GM12878 (cell line): Measurements from ENCODE around the gene ZBTB16. TPM values are rescaled to one million over a fixed set of nuclear protein-coding genes. Genes with fewer than 3 reads are reported as not detected.

Source experiments
- ATAC-seq: fragments of 200-7000 bp; cut with Tn5 transposase; 3 replicates; pipeline ENCODE4 v1.9.1; 2020; ENCODE audit warnings: mild to moderate bottlenecking, moderate library complexity
- BruUV-seq: library from RNA; stranded (reverse); fragments of 400-500 nt; replicated peaks from 2 replicates; lab custom pipeline; 2021; lab: Mats Ljungman, UMichigan
- CTCF ChIA-PET: fragments of 300-600 bp; sonication (Branson Sonifier 250); formaldehyde crosslinking; extraction: SDS; loops from one replicate; lab custom pipeline; 2021; ENCODE audit warnings: inconsistent platforms; lab: Yijun Ruan, JAX
- POLR2A ChIA-PET: fragments of 350-600 bp; formaldehyde crosslinking; extraction: SDS; loops from one replicate; lab custom pipeline; 2021; ENCODE audit warnings: inconsistent platforms; lab: Charles Lee
- RAD21 ChIA-PET: fragments of 300-600 bp; sonication (Branson Sonifier 250); formaldehyde crosslinking; loops from one replicate; lab custom pipeline; 2023; ENCODE audit warnings: antibody characterized with exemption; ENCODE audit not compliant: unreplicated experiment; lab: Charles Lee
- SMC1A ChIA-PET: fragments of 300-600 bp; sonication (Branson Sonifier 250); formaldehyde crosslinking; loops from one replicate; lab custom pipeline; 2023; ENCODE audit not compliant: unreplicated experiment, uncharacterized antibody; lab: Charles Lee
- DNase-seq: peaks from one replicate; pipeline ENCODE4 v3.0.0-alpha.2; 2011; ENCODE audit warnings: low read depth, low spot score
- FAIRE-seq: peaks from 3 replicates; lab custom pipeline; 2011; peaks lifted over from hg19 to GRCh38; lab: Jason Lieb, UNC
- H2AFZ ChIP-seq: 2 replicates; pipeline ENCODE4 v1.6.0; 2011; ENCODE audit warnings: low read depth, low read length, control low read depth; ENCODE audit not compliant: control insufficient read depth
- H3K27ac ChIP-seq: 2 replicates; pipeline ENCODE4 v1.5.1; 2011; ENCODE audit warnings: control low read depth; ENCODE audit not compliant: control insufficient read depth, insufficient read depth
- H3K27me3 ChIP-seq, 2 experiments: replicated peaks in 1 of 2; 2 replicates each; pipeline versions ENCODE4 v1.6.0 to v1.6.1; 2011; ENCODE audit warnings: low read length in 1 of 2; ENCODE audit not compliant: control insufficient read depth in 2 of 2, insufficient read depth in 2 of 2
- H3K36me3 ChIP-seq, 2 experiments: 2 replicates each; pipeline ENCODE4 v1.5.1; 2011; ENCODE audit warnings: low read length in 1 of 2; ENCODE audit not compliant: control insufficient read depth in 2 of 2, insufficient read depth in 2 of 2
- H3K4me1 ChIP-seq: 2 replicates; pipeline ENCODE4 v1.6.1; 2011; ENCODE audit warnings: mild to moderate bottlenecking, low read length, moderate library complexity, mixed read lengths; ENCODE audit not compliant: control insufficient read depth, insufficient read depth
- H3K4me2 ChIP-seq: 2 replicates; pipeline ENCODE4 v1.6.0; 2011; ENCODE audit warnings: control low read depth; ENCODE audit not compliant: control insufficient read depth, insufficient read depth
- H3K4me3 ChIP-seq: fragments of 200-600 bp; sonication (generic); 2 replicates; pipeline ENCODE4 v1.5.1; 2016
- H3K79me2 ChIP-seq: 2 replicates; pipeline ENCODE4 v1.6.0; 2011; ENCODE audit warnings: low read length; ENCODE audit not compliant: control insufficient read depth, insufficient read depth
- H3K9ac ChIP-seq: 2 replicates; pipeline ENCODE4 v1.8.0; 2011; ENCODE audit warnings: low read length, control low read depth, mixed read lengths; ENCODE audit not compliant: control insufficient read depth, insufficient read depth
- H3K9me3 ChIP-seq: replicated peaks from 3 replicates; pipeline ENCODE4 v1.5.1; 2011; ENCODE audit warnings: mild to moderate bottlenecking, low read length; ENCODE audit not compliant: control insufficient read depth, insufficient read depth
- H4K20me1 ChIP-seq: 2 replicates; pipeline ENCODE4 v1.6.0; 2011; ENCODE audit not compliant: control insufficient read depth, insufficient read depth
- CREM ChIP-seq: IDR thresholded peaks from 2 replicates; pipeline ENCODE4 v1.6.1; 2014; ENCODE audit warnings: antibody characterized with exemption, low read depth
- EED ChIP-seq: sonication (generic); IDR thresholded peaks from 2 replicates; pipeline ENCODE4 v1.6.1; 2016; ENCODE audit warnings: antibody characterized with exemption, low read depth
- EGR1 ChIP-seq, 2 experiments: IDR thresholded peaks; 1 replicate in 1 of 2; 2 replicates in 1 of 2; pipeline ENCODE4 v1.6.1; 2011 to 2012; ENCODE audit warnings: low read depth in 2 of 2, low read length in 2 of 2, borderline replicate concordance in 1 of 2, mild to moderate bottlenecking in 1 of 2, moderate library complexity in 1 of 2
- ESRRA ChIP-seq: IDR thresholded peaks from 2 replicates; pipeline ENCODE4 v1.6.1; 2012; ENCODE audit warnings: mild to moderate bottlenecking, low read length, improper control_type of control experiment
- HCFC1 ChIP-seq: fragments of 150-350 bp; IDR thresholded peaks from 2 replicates; pipeline ENCODE4 v1.6.1; 2014; ENCODE audit warnings: low read length
- NFYB ChIP-seq: IDR thresholded peaks from 2 replicates; pipeline ENCODE4 v1.6.1; 2011; ENCODE audit warnings: low read depth, mild to moderate bottlenecking, low read length, improper control_type of control experiment, moderate library complexity; ENCODE audit not compliant: insufficient read depth
- PBX3 ChIP-seq: IDR thresholded peaks from 2 replicates; pipeline ENCODE4 v1.6.1; 2011; ENCODE audit warnings: mild to moderate bottlenecking, low read depth, low read length, moderate library complexity; ENCODE audit not compliant: insufficient replicate concordance
- PML ChIP-seq: IDR thresholded peaks from 2 replicates; pipeline ENCODE4 v1.6.1; 2012; ENCODE audit warnings: low read length, inconsistent platforms
- RB1 ChIP-seq: fragments of 450-650 bp; formaldehyde crosslinking; IDR thresholded peaks from 2 replicates; pipeline ENCODE4 v1.6.1; 2017; ENCODE audit warnings: mild to moderate bottlenecking, borderline replicate concordance
- RCOR1 ChIP-seq: conservative IDR thresholded peaks from 2 replicates; pipeline ENCODE4 v1.6.1; 2012; ENCODE audit warnings: low read depth, low read length, improper control_type of control experiment
- SREBF1 ChIP-seq: IDR thresholded peaks from 2 replicates; pipeline ENCODE4 v1.6.1; 2012; ENCODE audit warnings: mild to moderate bottlenecking, low read length
- WGBS: methylation state at CpG from one replicate; pipeline ENCODE4 v1.1.6; 2016; ENCODE audit warnings: low lambda C conversion rate; ENCODE audit not compliant: insufficient replicate concordance, insufficient coverage; ENCODE audit errors: missing lambda C conversion rate; 5-methylcytosine and 5-hydroxymethylcytosine counted together
- in situ Hi-C: fragments of 300-500 bp; cut with MboI; formaldehyde crosslinking; loops from 9 replicates; pipeline ENCODE4 v1.14.3; 2018; ENCODE audit warnings: mixed read lengths
- intact Hi-C: fragments of 100-400 bp; cut with micrococcal nuclease; formaldehyde crosslinking; loops from one replicate; pipeline ENCODE4 v1.14.2; 2022; ENCODE audit not compliant: unreplicated experiment
- polyA plus RNA-seq, 11 experiments: library from polyadenylated mRNA; depleted of rRNA in 4 of 11; unstranded in 6 of 11; stranded (reverse) in 5 of 11; fragments of >200 nt; fragmentation: Nextera tagmentation in 4 of 11; fragmentation: Illumina TruSeq in 1 of 11; extraction: Ambion mirVana in 4 of 11; extraction: Trizol in 1 of 11; gene quantifications; 1 replicate in 1 of 11; 2 replicates in 10 of 11; pipeline versions ENCODE4 v1.2.1 to v1.2.3, GENCODE V29; 2011 to 2016; ENCODE audit warnings: inconsistent platforms in 2 of 11, missing spikeins in 2 of 11, low read depth in 1 of 11
- total RNA-seq, 4 experiments: library from RNA; depleted of rRNA in 3 of 4; stranded (reverse); fragments of >200 nt in 3 of 4; fragmentation: Illumina TruSeq in 1 of 4; extraction: Trizol in 1 of 4; gene quantifications; 2 replicates each; pipeline versions ENCODE4 v1.2.1 to v1.2.3, GENCODE V29; 2013 to 2021
- TF ChIP-seq, protein P1 (sequence below): fragments of 450-650 bp; IDR thresholded peaks from 2 replicates; pipeline ENCODE4 v1.6.1; 2018; ENCODE audit warnings: mild to moderate bottlenecking, low read depth, moderate library complexity; ENCODE audit not compliant: partially characterized antibody
- TF ChIP-seq, protein P2 (sequence below): IDR thresholded peaks from 2 replicates; pipeline ENCODE4 v1.6.1; 2012; ENCODE audit warnings: low read length, inconsistent platforms

Gene ZBTB16
- total and polyA plus RNA-seq, 10 of the 15 experiments (the other 5 are each of a cell fraction or from before 2014, with no cell fraction given) = 0.38 TPM; not detected in 9

DNA sequence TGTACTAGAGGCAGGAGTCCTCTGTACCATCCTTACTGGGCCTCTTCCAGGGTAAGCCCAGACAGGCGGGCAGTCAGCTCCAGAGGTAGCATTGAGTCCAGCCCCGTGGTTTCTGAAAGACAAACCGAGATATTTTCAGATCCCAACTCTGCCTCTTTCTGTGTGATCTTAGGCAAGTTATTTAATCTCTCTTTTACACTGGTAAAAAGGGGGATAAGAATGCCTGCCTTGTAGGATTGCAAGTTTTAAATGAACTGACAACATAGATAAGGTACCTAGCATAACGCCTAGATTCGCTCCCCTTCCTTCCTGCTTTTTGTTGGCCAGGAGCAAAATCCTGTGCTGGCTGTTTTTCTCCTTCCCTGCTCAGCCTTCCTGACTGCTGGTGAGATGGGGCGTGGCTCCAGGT lies 180.2 kb downstream of the ZBTB16 start:
- Histone ChIP-seq H2AFZ (no peak overlapping the region), H3K4me1 (no peaks in the 10 kb centered on the region), H3K4me2 (no peak overlapping the region), H3K9ac (no peak overlapping the region), H4K20me1 (no peaks in the 10 kb centered on the region), H3K9me3 (no peaks in the 10 kb centered on the region), H3K36me3 (no peaks in the 10 kb centered on the region), H3K79me2 (no peaks in the 10 kb centered on the region), H3K27me3 (peaks cover 0 to 1% of the 10 kb centered on the region in 2 experiments), H3K4me3 (no peak overlapping the region), H3K27ac (no peak overlapping the region)
- FAIRE-seq (no peak), ATAC-seq (no peak), DNase-seq (no peak)
- ChIA-PET POLR2A (no interaction called here), SMC1A (no interaction called here), CTCF (no interaction called here), RAD21 (no interaction called here)
- BruUV-seq = no TSS peak
- in situ Hi-C loops = no loop called here
- intact Hi-C loops = no loop called here
- WGBS = 15% methylated on average over 6 of the region's 6 CpGs
- TF ChIP-seq NFYB = no peak
- TF ChIP-seq EED = no peak
- TF ChIP-seq RB1 = no peak
- no peak for TF ChIP-seq PBX3

GRCh38 chr11:114242032-114242431 lies 182.5 kb downstream of the ZBTB16 start:
- DNase-seq (no peak), ATAC-seq (no peak), FAIRE-seq (no peak)
- Histone ChIP-seq H3K27ac (no peak overlapping the region), H3K36me3 (no peaks in the 10 kb centered on the region), H3K4me2 (no peak overlapping the region), H3K4me3 (no peak overlapping the region), H3K9me3 (no peaks in the 10 kb centered on the region), H2AFZ (no peak overlapping the region), H3K9ac (no peak overlapping the region), H3K79me2 (no peaks in the 10 kb centered on the region), H3K4me1 (no peaks in the 10 kb centered on the region), H4K20me1 (no peaks in the 10 kb centered on the region), H3K27me3 (peaks cover 0 to 3% of the 10 kb centered on the region in 2 experiments)
- no TSS peak for BruUV-seq
- POLR2A ChIA-PET = no interaction called here
- WGBS = 71% methylated on average over 15 of the region's 15 CpGs
- RAD21 ChIA-PET = no interaction called here
- in situ Hi-C loops (no loop called here), intact Hi-C loops (no loop called here)
- SMC1A ChIA-PET = no interaction called here
- CTCF ChIA-PET = no interaction called here
- TF ChIP-seq ESRRA (no peak), RCOR1 (no peak), EGR1 (IDR thresholded peaks at IDR 0.05; ENCODE audit: borderline replicate concordance in 1 of 2, low read depth in 2 of 2, low read length in 2 of 2) (no peak), SREBF1 (no peak), CREM (no peak), PML (no peak), HCFC1 (no peak)
- TF ChIP-seq, protein P1, sequence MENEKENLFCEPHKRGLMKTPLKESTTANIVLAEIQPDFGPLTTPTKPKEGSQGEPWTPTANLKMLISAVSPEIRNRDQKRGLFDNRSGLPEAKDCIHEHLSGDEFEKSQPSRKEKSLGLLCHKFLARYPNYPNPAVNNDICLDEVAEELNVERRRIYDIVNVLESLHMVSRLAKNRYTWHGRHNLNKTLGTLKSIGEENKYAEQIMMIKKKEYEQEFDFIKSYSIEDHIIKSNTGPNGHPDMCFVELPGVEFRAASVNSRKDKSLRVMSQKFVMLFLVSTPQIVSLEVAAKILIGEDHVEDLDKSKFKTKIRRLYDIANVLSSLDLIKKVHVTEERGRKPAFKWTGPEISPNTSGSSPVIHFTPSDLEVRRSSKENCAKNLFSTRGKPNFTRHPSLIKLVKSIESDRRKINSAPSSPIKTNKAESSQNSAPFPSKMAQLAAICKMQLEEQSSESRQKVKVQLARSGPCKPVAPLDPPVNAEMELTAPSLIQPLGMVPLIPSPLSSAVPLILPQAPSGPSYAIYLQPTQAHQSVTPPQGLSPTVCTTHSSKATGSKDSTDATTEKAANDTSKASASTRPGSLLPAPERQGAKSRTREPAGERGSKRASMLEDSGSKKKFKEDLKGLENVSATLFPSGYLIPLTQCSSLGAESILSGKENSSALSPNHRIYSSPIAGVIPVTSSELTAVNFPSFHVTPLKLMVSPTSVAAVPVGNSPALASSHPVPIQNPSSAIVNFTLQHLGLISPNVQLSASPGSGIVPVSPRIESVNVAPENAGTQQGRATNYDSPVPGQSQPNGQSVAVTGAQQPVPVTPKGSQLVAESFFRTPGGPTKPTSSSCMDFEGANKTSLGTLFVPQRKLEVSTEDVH = no peak
- TF ChIP-seq, protein P2, sequence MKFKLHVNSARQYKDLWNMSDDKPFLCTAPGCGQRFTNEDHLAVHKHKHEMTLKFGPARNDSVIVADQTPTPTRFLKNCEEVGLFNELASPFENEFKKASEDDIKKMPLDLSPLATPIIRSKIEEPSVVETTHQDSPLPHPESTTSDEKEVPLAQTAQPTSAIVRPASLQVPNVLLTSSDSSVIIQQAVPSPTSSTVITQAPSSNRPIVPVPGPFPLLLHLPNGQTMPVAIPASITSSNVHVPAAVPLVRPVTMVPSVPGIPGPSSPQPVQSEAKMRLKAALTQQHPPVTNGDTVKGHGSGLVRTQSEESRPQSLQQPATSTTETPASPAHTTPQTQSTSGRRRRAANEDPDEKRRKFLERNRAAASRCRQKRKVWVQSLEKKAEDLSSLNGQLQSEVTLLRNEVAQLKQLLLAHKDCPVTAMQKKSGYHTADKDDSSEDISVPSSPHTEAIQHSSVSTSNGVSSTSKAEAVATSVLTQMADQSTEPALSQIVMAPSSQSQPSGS = no peak
